Lung microvascular endothelial cell (primary cell): ENCODE data around the gene CRISP3. TPM values are rescaled to one million over a fixed set of nuclear protein-coding genes. Genes with fewer than 3 reads are reported as not detected.

Experiments used
- DNase-seq, 2 donors: peaks; one replicate each; pipeline versions ENCODE4 v3.0.0 to v3.0.0-alpha.2; 2010; ENCODE audit warnings: low read depth in 2 of 2
- total RNA-seq: library from RNA; depleted of rRNA; stranded (reverse); fragments of >200 nt; gene quantifications from 2 replicates; pipeline ENCODE4 v1.2.1, GENCODE V29; 2014

CRISP3 gene
- total RNA-seq, 1 donor from 2014 or later, result not detected

DNA sequence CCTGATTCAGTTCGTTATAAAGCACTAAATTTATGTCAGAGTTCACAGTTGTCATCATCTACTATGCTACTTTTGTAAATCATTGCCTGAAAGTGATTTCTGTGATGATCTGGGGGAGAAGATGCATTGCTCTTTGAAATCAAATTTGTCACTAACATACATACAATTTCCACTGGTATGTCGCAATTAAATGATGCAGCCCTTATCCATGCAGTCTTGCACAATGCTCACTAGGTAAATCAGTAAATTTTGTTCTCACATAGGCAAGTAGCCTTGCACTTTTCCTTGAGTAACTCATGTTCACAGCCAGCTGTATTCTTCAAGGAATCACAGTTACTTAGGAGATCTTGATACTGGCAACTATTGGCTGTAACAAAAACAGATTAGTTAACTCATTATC is 51.7 kb downstream of the CRISP3 start:
- no peak for DNase-seq

Other genes with a start within 250 kb of the CRISP3 start
- gene GLYATL3, start 244.5 kb downstream of the CRISP3 start, total RNA-seq, result not detected in 2 replicates
- gene C6orf141, start 193.7 kb downstream of the CRISP3 start, total RNA-seq, result 21.6 and 61.3 TPM in 2 replicates
- not detected in 2 replicates for gene RHAG, start 107.5 kb downstream of the CRISP3 start, total RNA-seq
- not detected in 2 replicates for gene CRISP2, start 30.8 kb downstream of the CRISP3 start, total RNA-seq
- gene PGK2, start 42.9 kb upstream of the CRISP3 start, total RNA-seq, result not detected in 2 replicates
- gene CRISP1, start 122.1 kb upstream of the CRISP3 start, total RNA-seq, result not detected in 2 replicates
- gene DEFB114, start 219.8 kb upstream of the CRISP3 start, total RNA-seq, result not detected in 2 replicates
- gene DEFB113, start 225.2 kb upstream of the CRISP3 start, total RNA-seq, result not detected in 2 replicates